Measurements from ENCODE around the gene SIN3A. TPM values are rescaled to one million over a fixed set of nuclear protein-coding genes. Genes with fewer than 3 reads are reported as not detected.
"Not testable (repeated sequence)": the region's sequence is repeated elsewhere in the genome, so short reads cannot be mapped to it uniquely, and the experiment has no call there.

SIN3A gene
- total RNA-seq, 1 donor from 2014 or later = 51.6 TPM

GRCh38 chr15:75347222-75348033 is 104.1 kb downstream of the SIN3A start:
- Histone ChIP-seq H3K4me1 (peaks cover 28% of the 10 kb centered on the region), H3K36me3 (no peaks in the 10 kb centered on the region), H3K27ac (peak overlapping the region; percentile 81), H3K9me3 (no peaks in the 10 kb centered on the region), H3K4me3 (peak overlapping the region; percentile 90), H3K27me3 (ENCODE audit: low read depth) (no peaks in the 10 kb centered on the region)
- TF ChIP-seq CTCF (IDR thresholded peaks at IDR 0.05) = no peak
- DNase-seq (peak; percentile 79), ATAC-seq (peak; percentile 85 to 89)
- intact Hi-C loops (cut with DNase I) = no loop called here

GRCh38 chr15:75346796-75347221 is 104.7 kb downstream of the SIN3A start, which contains the start of gene NEIL1:
TSS of gene NEIL1 (plus strand) at chr15:75347039. CDS start at chr15:75348906, 1,867 bp downstream.
- no peak for TF ChIP-seq CTCF (IDR thresholded peaks at IDR 0.05)
- Histone ChIP-seq H3K27ac (peak within 1 kb of the TSS; percentile 81), H3K4me1 (peaks cover 28% of the 10 kb centered on the region), H3K36me3 (no peaks in the 10 kb centered on the region), H3K27me3 (ENCODE audit: low read depth) (no peaks in the 10 kb centered on the region), H3K4me3 (peak within 1 kb of the TSS; percentile 90), H3K9me3 (no peaks in the 10 kb centered on the region)
- ATAC-seq (peak; percentile 1 to 16), DNase-seq (no peak)
- intact Hi-C loops (cut with DNase I) = no loop called here

GRCh38 chr15:75343953-75344352 is 107.5 kb downstream of the SIN3A start:
- H3K9me3 ChIP-seq; H3K27ac ChIP-seq; H3K27me3 ChIP-seq (ENCODE audit: low read depth); ATAC-seq; DNase-seq; intact Hi-C loops (cut with DNase I); H3K4me3 ChIP-seq: not testable (repeated sequence)
- Histone ChIP-seq H3K4me1 (peaks cover 14% of the 10 kb centered on the region), H3K36me3 (peaks cover 22% of the 10 kb centered on the region)

GRCh38 chr15:75342221-75342620 is 109.3 kb downstream of the SIN3A start:
- H3K4me1 ChIP-seq = peaks cover 6% of the 10 kb centered on the region
- ATAC-seq = no peak
- intact Hi-C loops (cut with DNase I) = no loop called here

GRCh38 chr15:75339531-75340240 is 111.8 kb downstream of the SIN3A start:
- Histone ChIP-seq H3K4me1 (peaks cover 16% of the 10 kb centered on the region), H3K27ac (no peak overlapping the region), H3K4me3 (no peak overlapping the region), H3K9me3 (no peaks in the 10 kb centered on the region), H3K36me3 (peaks cover 22% of the 10 kb centered on the region), H3K27me3 (ENCODE audit: low read depth) (no peaks in the 10 kb centered on the region)
- ATAC-seq (no peak), DNase-seq (no peak)
- no peak for TF ChIP-seq CTCF (IDR thresholded peaks at IDR 0.05)
- intact Hi-C loops (cut with DNase I) = no loop called here

More at GRCh38 chr15:75342221-75342620, 109.3 kb downstream of the SIN3A start:
- H3K9me3 ChIP-seq = no peaks in the 10 kb centered on the region
- no peak overlapping the region for H3K4me3 ChIP-seq
- H3K27ac ChIP-seq = no peak overlapping the region
- H3K36me3 ChIP-seq = peaks cover 22% of the 10 kb centered on the region
- TF ChIP-seq CTCF (IDR thresholded peaks at IDR 0.05) = no peak
- H3K27me3 ChIP-seq (ENCODE audit: low read depth) = no peaks in the 10 kb centered on the region
- no peak for DNase-seq

All from lower lobe of right lung (tissue), 2 donors.